GM21360 (cell line): Measurements from ENCODE around the gene SYNGR4.

Experiments
- ATAC-seq: cut with Tn5 transposase; IDR thresholded peaks from one replicate; pipeline ENCODE4 v1.9.1; 2021; ENCODE audit warnings: mild to moderate bottlenecking, moderate library complexity; ENCODE audit not compliant: unreplicated experiment

Gene SYNGR4

DNA sequence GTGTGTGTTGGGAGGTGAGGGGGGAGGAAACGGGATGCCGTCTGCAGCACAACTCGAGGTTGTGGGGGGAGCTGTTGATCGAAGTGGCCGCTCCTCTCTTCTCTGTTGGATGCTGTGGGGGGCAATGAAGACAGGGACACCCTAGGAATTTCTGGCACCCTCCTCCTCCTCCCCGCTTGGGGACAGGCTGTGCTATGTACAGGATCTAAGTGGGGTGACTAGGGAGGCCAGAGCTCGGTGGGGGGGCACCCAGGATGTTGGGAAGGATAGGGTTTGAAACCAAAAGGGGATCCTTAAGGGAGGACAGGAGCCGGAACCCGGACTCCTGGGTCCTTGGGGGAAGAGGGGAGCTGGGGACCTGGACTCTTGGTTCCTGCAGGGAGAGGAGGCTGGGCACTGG lies 31.3 kb downstream of the SYNGR4 start:
- no peak for ATAC-seq

DNA sequence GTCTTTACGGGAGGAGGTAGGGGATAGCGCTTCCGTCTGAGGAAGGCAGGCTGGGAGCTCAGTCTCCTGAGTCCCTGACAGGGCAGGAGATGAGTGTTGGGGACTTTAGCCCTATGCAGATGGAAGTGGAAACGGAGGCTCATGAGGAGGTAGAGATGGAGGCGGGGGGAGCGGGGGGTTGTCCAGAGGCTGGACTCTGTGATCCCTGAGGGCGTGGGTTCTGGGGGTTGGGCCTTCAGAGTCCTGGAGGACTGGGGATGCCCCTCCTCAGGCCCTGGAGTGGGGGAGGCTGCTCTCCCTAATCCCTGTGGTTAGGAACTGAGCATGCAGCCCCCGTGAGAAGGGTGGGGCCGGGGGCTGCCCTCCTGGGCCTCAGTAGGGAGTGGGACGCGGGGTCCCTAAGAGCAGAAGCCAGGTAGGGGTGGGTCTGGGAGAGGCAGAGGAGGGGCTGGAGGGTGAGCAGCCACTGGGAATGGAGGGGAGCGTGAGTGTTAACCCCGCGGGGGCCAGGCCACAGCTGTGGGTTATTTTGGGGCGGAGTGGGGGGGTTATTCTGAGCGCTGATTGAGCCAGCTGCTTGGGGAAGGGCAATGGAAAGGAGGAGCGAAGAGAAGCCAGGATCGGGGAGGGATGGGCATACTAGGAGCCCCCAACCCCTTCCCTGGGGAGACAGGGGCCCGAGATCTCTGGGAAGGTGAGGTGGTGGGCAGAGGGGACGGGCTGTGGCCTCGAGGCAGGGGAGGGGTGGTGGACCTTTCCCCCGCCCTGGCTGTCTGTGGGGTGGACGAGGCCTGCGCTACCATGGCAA lies 32.1 kb downstream of the SYNGR4 start:
- ATAC-seq: no peak

GRCh38 chr19:48396824-48397176 lies 32.6 kb downstream of the SYNGR4 start:
- ATAC-seq: no peak

DNA sequence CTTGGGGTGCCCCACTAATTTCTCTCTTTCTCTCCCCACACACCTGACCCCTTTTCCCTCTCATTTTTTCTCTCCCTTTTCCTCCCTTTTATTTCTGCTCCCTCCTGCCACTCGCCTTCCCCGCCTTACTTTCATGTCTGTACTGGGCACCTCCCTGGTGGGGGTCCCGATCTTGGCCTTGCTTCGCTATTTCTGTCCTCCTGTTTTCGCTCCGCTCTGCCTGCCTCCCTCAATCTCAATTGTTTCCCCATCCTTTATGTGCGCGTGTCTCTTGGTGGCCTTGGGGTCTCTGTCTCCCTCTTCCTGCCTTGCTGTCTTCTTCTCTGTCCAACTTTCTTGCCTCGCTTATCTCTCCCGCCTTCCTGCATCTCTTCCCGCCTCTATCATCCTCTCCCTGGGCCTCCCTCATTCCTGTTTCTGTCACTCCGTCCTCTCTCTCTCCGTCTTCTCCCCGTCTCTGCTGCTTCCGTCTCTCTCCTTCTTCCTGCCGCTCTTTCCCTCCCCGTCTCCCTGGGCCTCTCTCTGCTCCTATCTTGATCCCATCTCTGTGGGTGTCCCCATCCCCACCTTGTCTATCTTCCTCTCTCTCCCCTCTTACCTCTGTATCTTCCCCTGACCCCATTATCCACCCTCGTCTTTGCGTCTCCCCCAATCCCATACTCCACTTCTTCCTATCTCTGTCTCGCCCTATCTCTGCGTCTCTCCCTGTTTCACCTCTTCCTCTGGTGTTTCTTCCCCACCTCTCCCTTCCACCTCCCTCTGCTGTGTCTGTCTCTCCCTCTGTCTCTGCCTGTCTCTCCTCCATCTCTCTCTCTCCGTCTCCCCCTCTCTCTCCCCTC lies 33.3 kb downstream of the SYNGR4 start:
- no peak for ATAC-seq

GRCh38 chr19:48398102-48398374 lies 33.9 kb downstream of the SYNGR4 start:
- no peak for ATAC-seq

DNA sequence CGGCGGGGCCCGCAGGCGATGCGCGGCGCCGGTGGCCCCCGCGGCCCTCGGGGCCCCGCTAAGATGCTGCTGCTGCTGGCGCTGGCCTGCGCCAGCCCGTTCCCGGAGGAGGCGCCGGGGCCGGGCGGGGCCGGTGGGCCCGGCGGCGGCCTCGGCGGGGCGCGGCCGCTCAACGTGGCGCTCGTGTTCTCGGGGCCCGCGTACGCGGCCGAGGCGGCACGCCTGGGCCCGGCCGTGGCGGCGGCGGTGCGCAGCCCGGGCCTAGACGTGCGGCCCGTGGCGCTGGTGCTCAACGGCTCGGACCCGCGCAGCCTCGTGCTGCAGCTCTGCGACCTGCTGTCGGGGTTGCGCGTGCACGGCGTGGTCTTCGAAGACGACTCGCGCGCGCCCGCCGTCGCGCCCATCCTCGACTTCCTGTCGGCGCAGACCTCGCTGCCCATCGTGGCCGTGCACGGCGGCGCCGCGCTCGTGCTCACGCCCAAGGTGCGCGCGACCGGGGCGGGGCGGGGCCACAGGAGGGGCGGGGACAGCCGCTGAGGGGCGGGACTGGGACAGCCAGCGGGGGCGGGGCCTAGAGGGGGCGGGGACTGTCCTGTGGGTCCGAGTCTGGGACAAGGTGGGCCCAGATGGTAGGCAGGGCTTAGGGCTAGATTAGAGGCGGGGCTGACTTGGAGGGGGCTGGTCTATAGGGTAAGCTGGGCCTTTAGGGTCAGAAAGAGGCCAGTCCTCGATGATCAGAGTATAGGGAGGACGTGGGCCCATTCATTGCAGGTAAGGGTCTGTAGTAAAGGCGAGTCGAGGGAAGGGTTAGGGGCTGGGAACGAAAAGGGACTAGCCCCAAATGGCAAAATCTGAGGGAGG lies 34.4 kb downstream of the SYNGR4 start:
- ATAC-seq: peak; percentile 52

GRCh38 chr19:48400018-48400742 lies 36.0 kb downstream of the SYNGR4 start:
- ATAC-seq: no peak

- no peak for ATAC-seq
Measured at GRCh38 chr19:48401287-48401686, 37.1 kb downstream of the SYNGR4 start.

GRCh38 chr19:48403606-48404005 lies 39.4 kb downstream of the SYNGR4 start:
- no peak for ATAC-seq

- ATAC-seq: no peak
Measured at GRCh38 chr19:48405010-48405659, 41.0 kb downstream of the SYNGR4 start.

DNA sequence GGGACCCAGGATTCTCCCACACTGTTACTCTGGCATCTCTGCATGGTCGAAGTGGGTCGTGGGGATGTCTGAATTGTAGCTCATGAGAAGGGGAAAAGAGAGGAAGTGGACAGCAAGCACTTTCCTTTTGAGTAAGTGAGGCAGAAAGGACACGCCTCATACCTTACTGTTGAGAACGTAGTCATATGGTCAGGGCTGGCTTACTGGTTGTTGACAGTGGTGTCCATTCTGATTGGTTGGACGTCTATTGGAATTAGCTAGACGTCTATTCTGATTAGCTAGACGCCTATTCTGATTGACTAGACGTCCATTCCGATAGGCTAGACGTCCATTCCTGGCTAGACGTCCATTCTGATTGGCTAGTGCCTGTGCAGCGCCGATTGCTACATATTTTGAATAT lies 41.7 kb downstream of the SYNGR4 start:
- no peak for ATAC-seq

- no peak for ATAC-seq
Measured at GRCh38 chr19:48413879-48414587, 49.9 kb downstream of the SYNGR4 start.

- no peak for ATAC-seq
Measured at GRCh38 chr19:48415395-48415794, 51.2 kb downstream of the SYNGR4 start.

GRCh38 chr19:48415806-48416221 lies 51.6 kb downstream of the SYNGR4 start:
- no peak for ATAC-seq

GRCh38 chr19:48417421-48417820 lies 53.3 kb downstream of the SYNGR4 start:
- no peak for ATAC-seq

DNA sequence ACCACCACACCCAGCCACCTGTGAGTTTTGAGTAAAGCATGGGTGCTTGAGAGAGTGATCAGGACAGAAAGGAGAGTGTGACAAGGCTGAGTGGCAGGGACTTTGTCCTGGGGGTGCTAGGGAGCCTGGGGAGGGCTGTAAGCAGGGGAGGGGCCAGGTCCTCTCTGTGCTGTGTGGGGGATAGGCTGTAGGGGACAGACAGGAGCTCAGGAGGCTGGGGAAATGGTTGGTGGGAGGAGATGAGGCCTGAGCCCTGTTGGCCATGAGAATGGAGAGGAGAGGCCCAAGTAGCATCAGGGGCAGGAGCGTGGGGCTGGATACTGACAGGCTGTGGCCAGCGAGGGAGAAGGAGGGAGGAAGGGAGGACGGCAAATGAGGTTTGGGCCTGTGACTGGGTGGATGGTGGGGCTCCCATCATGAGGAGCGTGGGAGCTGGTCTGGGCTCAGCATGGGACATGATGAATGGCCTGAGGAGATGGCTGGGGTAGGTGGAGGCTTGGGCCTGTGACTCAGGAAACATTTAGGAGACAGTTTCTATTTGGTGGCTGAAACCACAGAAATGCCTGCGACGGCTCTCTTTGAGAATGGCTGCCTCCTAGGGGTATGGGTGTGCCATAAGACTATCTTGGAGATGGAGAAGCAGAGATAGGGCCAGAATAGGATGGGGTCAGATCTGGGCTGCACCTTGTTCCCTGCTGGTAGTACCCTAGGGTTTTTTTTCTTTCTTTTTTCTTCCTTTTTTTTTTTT lies 54.3 kb downstream of the SYNGR4 start:
- no peak for ATAC-seq

DNA sequence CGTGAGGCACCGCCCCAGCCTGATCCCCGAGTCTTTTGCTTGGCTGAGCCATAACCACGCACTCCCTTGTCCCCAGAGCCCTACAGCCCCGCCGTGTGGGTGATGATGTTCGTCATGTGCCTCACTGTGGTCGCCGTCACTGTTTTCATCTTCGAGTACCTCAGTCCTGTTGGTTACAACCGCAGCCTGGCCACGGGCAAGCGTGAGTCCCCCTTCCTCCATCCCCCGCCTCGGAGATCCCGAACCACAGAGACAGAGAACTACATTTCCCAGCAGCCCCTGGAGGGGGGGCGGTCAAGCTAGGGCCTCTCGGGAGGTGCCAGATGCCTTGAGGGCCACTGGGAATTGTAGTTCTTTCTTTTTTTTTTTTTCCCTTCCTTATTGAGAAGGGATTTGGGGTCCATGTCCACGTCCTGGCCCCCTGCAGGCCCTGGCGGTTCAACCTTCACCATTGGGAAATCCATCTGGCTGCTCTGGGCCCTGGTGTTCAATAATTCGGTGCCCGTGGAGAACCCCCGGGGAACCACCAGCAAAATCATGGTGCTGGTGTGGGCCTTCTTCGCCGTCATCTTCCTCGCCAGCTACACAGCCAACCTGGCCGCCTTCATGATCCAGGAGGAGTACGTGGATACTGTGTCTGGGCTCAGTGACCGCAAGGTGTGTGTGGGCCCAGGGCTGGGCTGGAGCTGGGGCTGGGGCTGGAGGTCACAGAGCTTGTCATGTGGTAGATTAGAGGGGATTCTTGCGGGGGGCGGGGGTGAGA lies 55.2 kb downstream of the SYNGR4 start:
- ATAC-seq: peak; percentile 70

GRCh38 chr19:48421548-48421947 lies 57.4 kb downstream of the SYNGR4 start:
- no peak for ATAC-seq
